ENCODE measurements around the gene EME1.

EME1 gene

GRCh38 chr17:50382931-50383330, 9.9 kb downstream of the EME1 start:
- no peak for ATAC-seq
- TF ChIP-seq CSDC2 (CRISPR knock-in tag; IDR thresholded peaks at IDR 0.05) (no peak), ZC3H10 (CRISPR knock-in tag; IDR thresholded peaks at IDR 0.05) (no peak), ESRRG (CRISPR knock-in tag; IDR thresholded peaks at IDR 0.05) (no peak), TCF4 (CRISPR knock-in tag; IDR thresholded peaks at IDR 0.05; ENCODE audit: borderline replicate concordance) (no peak), ISL1 (CRISPR knock-in tag; IDR thresholded peaks at IDR 0.05) (no peak), TOX (CRISPR knock-in tag; IDR thresholded peaks at IDR 0.05; ENCODE audit: borderline replicate concordance) (no peak), CSRNP3 (CRISPR knock-in tag; IDR thresholded peaks at IDR 0.05) (no peak), ZNF70 (CRISPR knock-in tag; IDR thresholded peaks at IDR 0.05) (no peak), ARNTL (CRISPR knock-in tag; IDR thresholded peaks at IDR 0.05; ENCODE audit: borderline replicate concordance, low read depth) (no peak), SNAI2 (CRISPR knock-in tag; IDR thresholded peaks at IDR 0.05) (no peak), ZNF8 (CRISPR knock-in tag; IDR thresholded peaks at IDR 0.05) (no peak)

- TF ChIP-seq POU6F1 (CRISPR knock-in tag; IDR thresholded peaks at IDR 0.05; ENCODE audit: borderline replicate concordance, low read depth) (no peak), RARB (CRISPR knock-in tag; IDR thresholded peaks at IDR 0.05) (no peak), TSHZ2 (CRISPR knock-in tag; IDR thresholded peaks at IDR 0.05) (no peak), CSDC2 (CRISPR knock-in tag; IDR thresholded peaks at IDR 0.05) (no peak), ARNTL (CRISPR knock-in tag; IDR thresholded peaks at IDR 0.05; ENCODE audit: borderline replicate concordance, low read depth) (no peak), CSRNP3 (CRISPR knock-in tag; IDR thresholded peaks at IDR 0.05) (no peak), ZNF8 (CRISPR knock-in tag; IDR thresholded peaks at IDR 0.05) (no peak), GLIS3 (CRISPR knock-in tag; IDR thresholded peaks at IDR 0.05) (no peak), ZC3H10 (CRISPR knock-in tag; IDR thresholded peaks at IDR 0.05) (no peak), TCF4 (CRISPR knock-in tag; IDR thresholded peaks at IDR 0.05; ENCODE audit: borderline replicate concordance) (no peak), TOX (CRISPR knock-in tag; IDR thresholded peaks at IDR 0.05; ENCODE audit: borderline replicate concordance) (no peak), ZFP30 (CRISPR knock-in tag; IDR thresholded peaks at IDR 0.05) (no peak), ZFP3 (CRISPR knock-in tag; IDR thresholded peaks at IDR 0.05) (no peak), ISL1 (CRISPR knock-in tag; IDR thresholded peaks at IDR 0.05) (no peak), CREB5 (CRISPR knock-in tag; IDR thresholded peaks at IDR 0.05; ENCODE audit: low read depth) (no peak), PATZ1 (CRISPR knock-in tag; IDR thresholded peaks at IDR 0.05; ENCODE audit: borderline replicate concordance) (no peak), BACH2 (CRISPR knock-in tag; IDR thresholded peaks at IDR 0.05; ENCODE audit: borderline replicate concordance) (no peak), PPARA (CRISPR knock-in tag; IDR thresholded peaks at IDR 0.05; ENCODE audit: borderline replicate concordance) (no peak)
- ATAC-seq = no peak
These were observed 13.5 kb downstream of the EME1 start for GRCh38 chr17:50386510-50386909.
